GM18519 (cell line): ENCODE results near the gene TMEM80.

ENCODE experiments used
- ATAC-seq: cut with Tn5 transposase; IDR thresholded peaks from one replicate; pipeline ENCODE4 v1.9.1; 2021; ENCODE audit warnings: mild to moderate bottlenecking, moderate library complexity; ENCODE audit not compliant: unreplicated experiment, low FRiP score

Gene TMEM80

GRCh38 chr11:698493-699115, 3.0 kb downstream of the TMEM80 start:
- ATAC-seq = no peak

- ATAC-seq = no peak
These were observed 3.5 kb downstream of the TMEM80 start for GRCh38 chr11:699116-699508.

GRCh38 chr11:699753-700152, 4.1 kb downstream of the TMEM80 start:
- no peak for ATAC-seq

- ATAC-seq = no peak
These were observed 6.3 kb downstream of the TMEM80 start for GRCh38 chr11:701741-702461.

GRCh38 chr11:702462-703461, 7.1 kb downstream of the TMEM80 start:
- ATAC-seq = no peak

- ATAC-seq = no peak
These were observed 7.9 kb downstream of the TMEM80 start for GRCh38 chr11:703506-703905.

GRCh38 chr11:704228-704674, 8.6 kb downstream of the TMEM80 start:
- no peak for ATAC-seq

- no peak for ATAC-seq
These were observed 9.4 kb downstream of the TMEM80 start for GRCh38 chr11:704781-705645.

GRCh38 chr11:705646-706438, 10.2 kb downstream of the TMEM80 start, which contains the start of gene EPS8L2:
Gene EPS8L2 (plus strand): TSS chr11:706231. CDS start chr11:709408, 3,177 bp downstream.
- ATAC-seq = no peak

GRCh38 chr11:706439-706956, 10.9 kb downstream of the TMEM80 start:
- no peak for ATAC-seq

- no peak for ATAC-seq
These were observed 11.6 kb downstream of the TMEM80 start for GRCh38 chr11:706957-707816.

- ATAC-seq = no peak
These were observed 12.3 kb downstream of the TMEM80 start for GRCh38 chr11:707817-708420.

GRCh38 chr11:708511-708910, 12.9 kb downstream of the TMEM80 start:
- ATAC-seq = no peak

- ATAC-seq = no peak
These were observed 13.7 kb downstream of the TMEM80 start for GRCh38 chr11:709109-709997.

- no peak for ATAC-seq
These were observed 18.8 kb downstream of the TMEM80 start for GRCh38 chr11:714436-714835.

GRCh38 chr11:719214-720016, 23.8 kb downstream of the TMEM80 start:
- ATAC-seq = no peak
